ENCODE data around the gene APOBEC3F. TPM values are rescaled to one million over a fixed set of nuclear protein-coding genes. Genes with fewer than 3 reads are reported as not detected.
"Not testable (repeated sequence)": the region's sequence is repeated elsewhere in the genome, so short reads cannot be mapped to it uniquely, and the experiment has no call there.

The APOBEC3F gene
- total RNA-seq, 4 donors from 2014 or later, result 0.98 TPM; not detected in 3

DNA sequence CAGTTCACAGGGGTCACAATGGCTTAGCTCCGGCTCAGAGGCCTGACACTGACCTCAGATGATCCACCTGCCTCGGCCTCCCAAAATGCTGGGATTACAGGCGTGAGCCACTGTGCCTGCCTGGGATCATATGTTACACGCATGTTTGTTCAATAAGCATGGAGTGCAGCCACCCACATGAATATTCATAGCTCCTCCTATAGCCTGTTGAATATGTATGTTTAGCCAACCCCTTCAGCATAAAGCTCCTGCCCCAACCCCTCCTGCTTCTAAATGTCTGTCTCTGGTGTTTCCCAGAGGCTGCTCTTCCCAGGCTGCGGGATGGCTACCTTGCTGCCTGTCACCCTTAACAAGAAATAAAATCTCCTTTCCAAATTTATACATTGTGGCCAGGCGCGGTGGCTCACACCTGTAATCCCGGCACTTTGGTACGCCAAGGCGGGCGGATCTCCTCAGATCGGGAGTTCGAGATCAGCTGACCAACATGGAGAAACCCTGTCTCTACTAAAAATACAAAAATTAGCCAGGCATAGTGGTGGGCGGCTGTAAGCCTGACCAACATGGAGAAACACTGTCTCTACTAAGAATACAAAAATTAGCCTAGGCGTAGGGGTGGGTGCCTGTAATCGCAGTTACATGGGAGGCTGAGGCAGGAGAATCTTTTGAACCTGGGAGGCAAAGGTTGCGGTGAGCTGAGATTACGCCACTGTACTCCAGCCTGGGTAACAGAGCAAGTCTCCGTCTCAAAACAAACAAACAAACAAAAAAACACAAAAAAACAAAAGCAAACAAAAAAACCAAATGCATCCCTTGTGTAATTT, 1.1 kb upstream of the APOBEC3F start:
- H3K27me3 ChIP-seq, result no peaks in the 10 kb centered on the region
- intact Hi-C loops (cut with DNase I; ENCODE audit: low total_unique reads) (no loop called here), in situ Hi-C loops (cut with MboI; ENCODE audit: low sequenced_read_pairs in 4 of 4) (no loop called here)
- peak overlapping the region in 2 of 4 donors; percentile 38 to 61 for H3K4me3 ChIP-seq
- no peaks in the 10 kb centered on the region for H3K4me1 ChIP-seq
- peak overlapping the region in 2 of 4 donors; percentile 61 to 71 for H3K27ac ChIP-seq
- no peaks in the 10 kb centered on the region for H3K9me3 ChIP-seq
- no peak for DNase-seq
- no peak for TF ChIP-seq POLR2A (IDR thresholded peaks at IDR 0.05)
- TF ChIP-seq, protein P1, sequence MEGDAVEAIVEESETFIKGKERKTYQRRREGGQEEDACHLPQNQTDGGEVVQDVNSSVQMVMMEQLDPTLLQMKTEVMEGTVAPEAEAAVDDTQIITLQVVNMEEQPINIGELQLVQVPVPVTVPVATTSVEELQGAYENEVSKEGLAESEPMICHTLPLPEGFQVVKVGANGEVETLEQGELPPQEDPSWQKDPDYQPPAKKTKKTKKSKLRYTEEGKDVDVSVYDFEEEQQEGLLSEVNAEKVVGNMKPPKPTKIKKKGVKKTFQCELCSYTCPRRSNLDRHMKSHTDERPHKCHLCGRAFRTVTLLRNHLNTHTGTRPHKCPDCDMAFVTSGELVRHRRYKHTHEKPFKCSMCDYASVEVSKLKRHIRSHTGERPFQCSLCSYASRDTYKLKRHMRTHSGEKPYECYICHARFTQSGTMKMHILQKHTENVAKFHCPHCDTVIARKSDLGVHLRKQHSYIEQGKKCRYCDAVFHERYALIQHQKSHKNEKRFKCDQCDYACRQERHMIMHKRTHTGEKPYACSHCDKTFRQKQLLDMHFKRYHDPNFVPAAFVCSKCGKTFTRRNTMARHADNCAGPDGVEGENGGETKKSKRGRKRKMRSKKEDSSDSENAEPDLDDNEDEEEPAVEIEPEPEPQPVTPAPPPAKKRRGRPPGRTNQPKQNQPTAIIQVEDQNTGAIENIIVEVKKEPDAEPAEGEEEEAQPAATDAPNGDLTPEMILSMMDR (IDR thresholded peaks at IDR 0.05 in 4 of 5, conservative IDR thresholded peaks at IDR 0.05 in 1 of 5), result no peak
- no peaks in the 10 kb centered on the region for H3K36me3 ChIP-seq
- no peak for ATAC-seq

DNA sequence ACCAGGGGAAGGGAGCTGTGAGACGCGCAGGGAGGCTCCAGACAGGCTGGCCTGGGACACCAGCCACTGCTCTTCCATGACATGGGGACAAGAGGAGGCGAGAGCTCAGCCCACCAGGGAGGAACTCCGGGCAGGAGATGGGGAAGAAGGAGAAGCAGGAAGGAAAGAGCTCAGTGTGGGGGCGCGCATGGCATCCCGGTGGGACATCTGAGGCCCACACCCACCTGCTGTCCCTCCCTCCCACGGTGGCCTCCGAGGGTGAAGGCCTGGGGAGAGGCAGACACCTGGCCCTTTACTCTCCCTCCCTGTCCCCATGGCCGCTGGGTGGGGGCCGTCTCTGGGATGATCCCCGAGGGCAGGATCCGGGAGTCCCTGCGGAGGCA, 518 bp upstream of the APOBEC3F start:
- H3K27me3 ChIP-seq; intact Hi-C loops (cut with DNase I; ENCODE audit: low total_unique reads); H3K4me1 ChIP-seq; H3K36me3 ChIP-seq; H3K9me3 ChIP-seq; DNase-seq; in situ Hi-C loops (cut with MboI; ENCODE audit: low sequenced_read_pairs in 4 of 4): not testable (repeated sequence)
- ATAC-seq, result peak in 1 of 2 donors; percentile 34
- H3K4me3 ChIP-seq, result peak overlapping the region; percentile 38 to 61 (median 48)
- H3K27ac ChIP-seq, result peak overlapping the region in 3 of 4 donors; percentile 61 to 75 (median 71)

DNA sequence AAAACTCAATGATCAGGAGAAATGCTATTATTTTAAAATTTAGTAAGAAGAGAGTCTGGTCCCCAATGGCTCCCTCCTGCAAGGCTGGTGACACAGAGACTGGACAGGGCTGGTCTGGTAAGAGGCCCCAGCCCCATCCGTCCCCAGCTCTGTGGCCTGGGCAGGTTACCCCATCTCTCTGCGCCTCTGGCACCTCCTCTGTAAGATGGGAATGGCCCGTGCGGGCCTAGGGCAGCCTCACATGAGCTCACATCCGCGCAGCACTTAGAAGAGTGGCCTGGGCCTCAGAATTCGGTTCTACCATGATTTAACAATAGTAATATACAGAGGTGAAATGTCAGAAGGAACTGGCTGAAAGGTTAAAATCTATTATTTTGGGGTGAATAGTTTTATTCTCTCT, 1.2 kb downstream of the APOBEC3F start:
- no peak overlapping the region for H3K27ac ChIP-seq
- intact Hi-C loops (cut with DNase I; ENCODE audit: low total_unique reads) (no loop called here), in situ Hi-C loops (cut with MboI; ENCODE audit: low sequenced_read_pairs in 4 of 4) (no loop called here)
- DNase-seq (no peak), ATAC-seq (no peak)
- H3K27me3 ChIP-seq, result no peaks in the 10 kb centered on the region
- H3K9me3 ChIP-seq, result no peaks in the 10 kb centered on the region
- TF ChIP-seq, protein P1 (IDR thresholded peaks at IDR 0.05 in 4 of 5, conservative IDR thresholded peaks at IDR 0.05 in 1 of 5), result no peak
- no peak for TF ChIP-seq POLR2A (IDR thresholded peaks at IDR 0.05)
- H3K4me1 ChIP-seq, result no peaks in the 10 kb centered on the region
- H3K36me3 ChIP-seq, result no peaks in the 10 kb centered on the region
- H3K4me3 ChIP-seq, result no peak overlapping the region

DNA sequence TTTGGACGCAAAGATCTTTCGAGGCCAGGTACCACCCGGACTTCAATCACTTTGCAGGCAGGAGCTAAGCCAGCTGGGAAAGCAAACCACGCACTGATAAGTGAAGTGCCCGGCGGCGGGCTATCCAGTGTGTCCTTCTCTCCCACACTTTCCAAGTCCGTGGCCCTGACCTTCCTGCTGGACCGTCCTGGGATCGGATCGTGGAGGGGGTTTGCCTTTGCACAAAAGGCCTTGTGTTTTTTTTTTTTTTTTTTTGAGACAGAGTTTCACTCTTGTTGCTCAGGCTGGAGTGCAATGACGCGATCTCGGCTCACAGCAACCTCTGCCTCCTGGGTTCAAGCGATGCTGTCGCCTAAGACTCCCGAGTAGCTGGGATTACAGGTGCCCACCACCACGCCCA, 2.4 kb downstream of the APOBEC3F start:
- H3K4me3 ChIP-seq; H3K27ac ChIP-seq; DNase-seq; H3K4me1 ChIP-seq; H3K36me3 ChIP-seq; in situ Hi-C loops (cut with MboI; ENCODE audit: low sequenced_read_pairs in 4 of 4); intact Hi-C loops (cut with DNase I; ENCODE audit: low total_unique reads); H3K9me3 ChIP-seq; H3K27me3 ChIP-seq; ATAC-seq: not testable (repeated sequence)

DNA sequence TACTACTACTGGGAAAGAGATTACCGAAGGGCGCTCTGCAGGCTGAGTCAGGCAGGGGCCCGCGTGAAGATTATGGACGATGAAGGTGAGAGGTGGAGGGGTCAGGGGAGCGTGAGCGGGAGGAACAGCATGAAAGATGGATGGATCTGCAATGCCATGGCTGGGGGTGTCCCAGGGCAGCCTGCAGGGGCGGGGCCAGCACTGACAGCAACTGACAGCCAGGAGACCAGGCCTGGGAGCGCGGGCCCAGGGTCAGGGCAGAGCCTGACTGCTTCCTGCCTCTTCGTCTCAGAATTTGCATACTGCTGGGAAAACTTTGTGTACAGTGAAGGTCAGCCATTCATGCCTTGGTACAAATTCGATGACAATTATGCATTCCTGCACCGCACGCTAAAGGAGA, 4.5 kb downstream of the APOBEC3F start:
- H3K27me3 ChIP-seq; H3K36me3 ChIP-seq; H3K9me3 ChIP-seq; ATAC-seq; H3K4me1 ChIP-seq; H3K4me3 ChIP-seq; DNase-seq; H3K27ac ChIP-seq; intact Hi-C loops (cut with DNase I; ENCODE audit: low total_unique reads); in situ Hi-C loops (cut with MboI; ENCODE audit: low sequenced_read_pairs in 4 of 4): not testable (repeated sequence)

DNA sequence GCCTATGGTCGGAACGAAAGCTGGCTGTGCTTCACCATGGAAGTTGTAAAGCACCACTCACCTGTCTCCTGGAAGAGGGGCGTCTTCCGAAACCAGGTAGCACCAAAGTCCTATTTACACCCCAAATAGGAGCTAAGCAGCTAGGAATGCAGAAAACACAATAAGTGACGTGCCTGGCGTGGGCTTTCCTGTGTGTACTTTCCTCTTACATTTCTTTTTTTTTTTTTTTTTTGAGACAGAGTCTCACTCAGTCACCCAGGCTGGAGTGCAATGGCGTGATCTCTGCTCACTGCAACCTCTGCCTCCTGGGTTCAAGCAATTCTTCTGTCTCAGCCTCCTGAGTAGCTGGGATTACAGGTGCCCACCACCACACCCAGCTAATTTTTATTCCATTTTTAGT, 8.8 kb downstream of the APOBEC3F start:
- DNase-seq; in situ Hi-C loops (cut with MboI; ENCODE audit: low sequenced_read_pairs in 4 of 4); H3K27me3 ChIP-seq; H3K36me3 ChIP-seq; H3K4me1 ChIP-seq; H3K9me3 ChIP-seq; H3K4me3 ChIP-seq; intact Hi-C loops (cut with DNase I; ENCODE audit: low total_unique reads); H3K27ac ChIP-seq; ATAC-seq: not testable (repeated sequence)

DNA sequence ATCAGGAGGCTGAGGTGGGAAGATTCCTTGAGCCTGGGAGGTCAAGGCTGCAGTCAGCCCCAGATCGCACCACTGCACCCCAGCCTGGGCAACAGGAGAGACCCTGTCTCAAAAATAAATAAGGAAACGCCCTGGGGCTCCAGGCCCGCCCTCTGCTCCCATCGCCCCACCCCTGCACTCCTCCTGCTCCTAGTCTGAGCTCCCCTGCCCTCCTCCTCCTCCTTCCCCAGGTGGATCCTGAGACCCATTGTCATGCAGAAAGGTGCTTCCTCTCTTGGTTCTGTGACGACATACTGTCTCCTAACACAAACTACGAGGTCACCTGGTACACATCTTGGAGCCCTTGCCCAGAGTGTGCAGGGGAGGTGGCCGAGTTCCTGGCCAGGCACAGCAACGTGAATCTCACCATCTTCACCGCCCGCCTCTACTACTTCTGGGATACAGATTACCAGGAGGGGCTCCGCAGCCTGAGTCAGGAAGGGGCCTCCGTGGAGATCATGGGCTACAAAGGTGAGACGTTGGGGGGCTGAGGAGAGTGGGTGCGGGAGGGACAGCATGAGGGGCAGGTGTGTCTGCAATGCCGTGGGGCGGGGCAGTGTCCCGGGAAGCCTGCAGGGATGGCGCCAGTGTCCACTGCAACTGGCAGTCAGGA, 11.3 kb downstream of the APOBEC3F start:
- ATAC-seq; intact Hi-C loops (cut with DNase I; ENCODE audit: low total_unique reads); in situ Hi-C loops (cut with MboI; ENCODE audit: low sequenced_read_pairs in 4 of 4); DNase-seq; H3K4me1 ChIP-seq; H3K4me3 ChIP-seq; H3K36me3 ChIP-seq; H3K9me3 ChIP-seq; H3K27me3 ChIP-seq; H3K27ac ChIP-seq: not testable (repeated sequence)
